GM21360 (cell line): ENCODE data around the gene PLXNA2.

Source experiments
- ATAC-seq: cut with Tn5 transposase; IDR thresholded peaks from one replicate; pipeline ENCODE4 v1.9.1; 2021; ENCODE audit warnings: mild to moderate bottlenecking, moderate library complexity; ENCODE audit not compliant: unreplicated experiment

PLXNA2 gene

DNA sequence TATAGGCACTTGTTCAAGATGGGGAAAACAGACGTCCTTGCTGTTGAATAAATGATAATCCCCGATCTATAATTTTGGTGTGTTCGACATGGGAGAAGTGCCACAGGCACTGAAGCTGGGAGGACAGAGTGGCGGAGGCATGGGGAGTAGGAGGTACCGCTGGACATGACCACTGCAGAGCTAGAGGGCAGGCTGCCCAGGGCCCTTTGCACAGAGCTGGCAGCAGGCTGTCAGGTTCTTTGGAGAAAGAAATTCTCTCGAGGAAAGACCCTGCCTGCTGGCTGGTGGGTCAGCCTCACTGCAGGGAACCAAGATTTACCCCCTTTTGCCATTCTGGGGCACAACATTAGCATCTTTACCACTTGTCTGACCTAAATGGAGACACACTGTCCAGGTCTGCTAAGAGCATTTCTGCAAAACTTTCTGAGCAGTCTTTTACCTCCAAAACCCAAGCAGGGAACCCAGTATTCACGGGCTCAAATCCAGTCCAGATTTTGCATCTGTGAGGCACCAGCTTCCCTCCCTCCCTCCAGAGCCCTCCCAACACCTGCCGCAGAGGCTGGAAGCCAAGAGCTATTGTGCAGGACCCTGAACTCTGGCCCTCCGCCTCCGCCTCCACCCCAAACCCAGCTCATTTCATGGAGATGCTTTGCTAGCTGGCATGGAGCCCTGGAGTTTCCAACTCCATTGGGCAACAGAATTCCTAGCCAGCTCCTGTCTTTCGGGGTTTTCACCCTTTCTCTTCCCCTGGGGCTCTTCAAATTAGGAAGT lies 142.3 kb downstream of the PLXNA2 start:
- ATAC-seq: no peak

DNA sequence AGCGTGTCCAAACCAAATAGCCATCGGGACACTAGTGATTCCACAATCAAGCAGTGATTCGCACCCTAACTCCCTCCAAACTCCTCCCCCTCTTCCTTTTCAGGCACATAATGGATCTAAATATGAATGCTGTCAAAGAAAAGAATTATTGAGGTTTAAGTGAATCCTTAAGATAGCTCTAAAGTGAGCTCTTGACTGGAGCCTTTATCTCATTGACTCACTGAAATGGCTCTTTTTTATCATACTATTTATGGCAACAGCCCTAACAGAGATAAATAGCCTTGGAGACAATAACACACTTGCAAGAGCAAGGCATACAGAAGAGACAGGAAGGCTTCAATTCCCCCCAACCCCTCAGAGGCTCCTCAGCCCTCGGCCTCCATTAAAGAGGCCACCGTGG lies 143.3 kb downstream of the PLXNA2 start:
- ATAC-seq: no peak

DNA sequence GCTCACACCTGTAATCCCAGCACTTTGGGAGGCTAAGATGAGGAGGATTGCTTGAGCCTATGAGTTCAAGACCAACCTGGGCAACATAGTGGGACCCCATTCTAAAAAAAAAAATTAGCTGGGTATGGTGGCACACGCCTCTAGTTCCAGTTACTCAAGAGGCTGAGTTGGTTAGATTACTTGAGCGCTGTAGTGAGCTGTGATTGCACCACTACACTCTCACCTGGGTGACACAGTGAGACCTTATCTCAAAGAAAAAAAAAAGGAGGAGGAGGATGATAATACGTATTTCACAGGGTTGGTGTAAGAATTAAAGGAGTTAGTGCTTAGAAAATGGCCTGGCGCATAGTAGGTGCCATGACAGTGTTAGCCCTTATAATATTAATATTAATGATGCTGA lies 144.1 kb downstream of the PLXNA2 start:
- no peak for ATAC-seq

DNA sequence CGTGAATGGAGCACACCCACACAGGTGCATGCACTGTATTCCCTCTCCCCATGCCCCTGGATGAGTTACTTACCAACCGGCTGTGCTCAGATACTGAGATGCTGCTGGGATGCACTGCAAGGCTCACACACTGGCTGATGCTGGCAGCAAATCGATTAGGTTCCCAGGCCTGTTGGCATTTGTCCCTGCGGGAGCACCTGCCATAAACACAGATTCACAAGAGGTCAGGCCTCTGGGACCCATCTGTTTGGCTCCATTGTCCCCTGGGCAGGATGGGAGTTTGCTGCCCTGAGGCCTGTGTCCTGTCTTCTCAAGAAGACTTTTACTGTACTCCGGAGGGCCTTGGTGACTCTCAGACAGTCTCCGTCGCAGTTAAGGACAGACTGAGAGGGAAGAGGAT lies 145.4 kb downstream of the PLXNA2 start:
- ATAC-seq: no peak

DNA sequence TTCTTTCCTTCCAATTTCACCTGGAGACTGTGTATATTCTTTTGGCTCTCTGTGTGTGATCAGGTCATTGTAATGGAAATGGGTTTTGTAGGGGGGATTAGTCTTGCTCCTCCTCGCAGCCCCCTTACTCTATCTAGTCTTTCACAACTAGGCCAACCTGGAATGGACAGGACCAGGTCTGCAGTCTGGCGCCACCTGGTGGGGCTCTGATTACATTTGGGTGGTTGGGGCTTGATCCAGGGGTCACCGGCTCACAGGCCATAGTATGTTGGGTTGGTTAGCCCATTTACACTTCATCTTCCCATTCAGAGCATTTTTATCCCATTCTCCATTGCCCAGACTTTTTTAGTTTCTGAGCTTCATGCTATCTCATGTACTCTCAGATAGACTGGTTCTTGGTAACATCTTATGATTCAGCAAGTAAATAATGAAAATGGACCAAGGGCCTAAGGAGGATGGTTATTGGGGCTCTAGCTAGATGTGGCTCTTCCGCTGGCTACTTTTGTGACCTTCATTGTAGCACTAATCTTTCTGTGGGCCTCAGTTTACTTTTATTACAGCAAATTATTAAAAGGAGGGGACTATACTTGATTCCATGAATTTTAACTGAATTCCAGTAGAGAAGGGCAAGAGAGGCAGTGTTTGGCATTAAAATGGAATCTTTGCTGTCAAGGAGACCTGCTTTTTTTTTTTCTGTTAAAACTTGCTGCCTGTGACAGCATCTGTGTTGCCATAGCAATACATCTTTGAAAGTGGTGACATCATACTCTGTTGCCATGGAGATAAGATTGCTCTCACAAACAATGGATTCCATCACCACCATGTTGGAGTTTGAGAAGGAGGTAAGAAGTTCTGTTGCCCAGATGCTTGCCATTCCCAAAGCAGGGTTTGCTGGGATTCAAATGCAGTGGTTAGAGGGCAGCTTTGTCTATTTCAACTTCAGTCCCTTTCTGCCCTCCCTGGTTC lies 150.1 kb downstream of the PLXNA2 start:
- ATAC-seq: no peak

DNA sequence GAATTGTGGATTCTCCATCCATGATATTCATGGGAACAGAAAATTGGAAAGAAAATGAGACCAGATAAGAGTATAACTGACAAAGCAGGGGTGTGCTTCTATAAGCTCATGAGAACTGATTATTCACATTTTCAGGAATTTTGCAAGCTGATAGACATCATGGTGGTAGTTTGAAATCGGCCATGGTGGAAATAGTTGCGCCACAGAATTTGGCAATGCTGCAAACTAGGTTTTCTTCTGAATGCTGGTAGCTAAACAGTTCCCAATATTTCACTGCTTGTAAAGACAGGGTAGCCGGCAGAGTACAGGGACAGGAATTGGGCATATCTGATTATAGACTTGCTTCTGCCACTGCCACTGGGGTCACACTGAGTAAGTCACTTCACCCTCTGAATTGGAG lies 151.1 kb downstream of the PLXNA2 start:
- ATAC-seq: no peak

DNA sequence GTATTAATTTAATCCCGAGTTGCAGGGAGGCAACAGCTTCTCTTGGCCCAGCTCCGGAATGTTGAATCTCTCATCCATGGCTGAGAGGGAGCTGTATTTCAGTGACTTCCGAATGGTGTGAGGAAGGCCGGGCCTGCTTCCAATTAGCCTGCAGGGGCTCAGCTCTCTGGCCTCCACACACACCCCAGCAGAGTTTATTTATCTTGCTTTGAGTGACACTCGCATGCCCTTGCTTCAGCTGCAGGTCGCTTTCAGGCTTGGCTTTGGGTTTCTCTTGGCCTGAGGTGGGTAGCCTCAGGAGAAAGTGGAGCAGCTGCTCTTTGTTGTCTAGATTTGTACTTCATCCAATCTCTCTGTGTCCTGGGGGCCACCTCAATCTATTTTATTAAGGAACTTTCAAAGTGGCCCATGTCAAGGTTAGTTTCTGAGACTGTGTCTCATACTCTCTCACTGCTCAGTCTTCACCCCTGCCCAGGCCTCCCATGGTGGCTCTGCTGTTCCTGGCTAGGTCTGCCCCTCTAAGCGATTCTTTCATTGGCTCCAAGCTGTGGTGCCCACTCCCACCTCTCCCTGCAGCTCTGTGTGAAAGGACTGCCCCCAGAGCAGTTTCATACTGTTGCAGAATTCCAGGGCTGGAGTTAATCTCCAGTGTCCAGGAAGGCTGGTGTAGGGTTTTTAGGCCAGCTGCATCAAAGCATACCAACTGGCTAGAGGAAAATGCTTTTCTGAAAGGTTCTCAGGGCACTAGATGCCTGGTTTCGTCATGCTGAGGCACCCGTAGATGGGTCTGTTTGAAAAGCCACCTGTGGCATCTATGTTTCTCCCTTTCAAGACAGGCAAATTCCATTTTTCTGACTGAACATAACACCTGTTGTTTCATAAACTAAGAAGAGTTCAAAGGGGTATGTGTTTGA lies 153.5 kb downstream of the PLXNA2 start:
- no peak for ATAC-seq

DNA sequence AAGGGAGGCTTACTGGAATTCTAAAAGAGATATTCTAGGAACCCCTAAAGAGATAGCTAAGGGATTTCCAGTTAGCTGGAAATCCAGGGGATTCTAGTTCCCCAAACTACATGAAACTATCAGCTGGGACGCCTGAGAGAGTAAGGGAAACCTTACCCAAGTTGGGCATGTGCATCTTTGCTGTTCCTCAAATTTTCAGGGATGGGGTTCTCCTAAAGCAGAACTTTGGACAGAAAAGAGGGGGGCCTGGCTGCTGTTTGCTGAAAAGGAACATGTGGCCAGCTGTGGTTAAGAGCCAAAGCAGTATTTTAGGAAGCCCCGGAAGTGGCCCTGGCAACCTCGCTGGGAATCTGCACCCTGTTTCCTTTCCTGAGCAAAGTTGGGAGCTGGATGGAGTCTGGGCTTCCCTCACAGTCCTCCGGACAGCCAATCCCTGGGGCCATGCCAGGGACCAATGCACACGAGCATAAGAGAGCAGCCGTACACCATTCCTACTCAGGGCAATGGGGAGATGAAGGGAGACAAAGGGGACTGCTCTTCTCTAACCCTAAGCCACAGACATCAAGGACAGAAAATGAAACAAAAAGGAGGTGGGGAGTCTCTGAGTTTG lies 154.3 kb downstream of the PLXNA2 start:
- ATAC-seq: no peak

DNA sequence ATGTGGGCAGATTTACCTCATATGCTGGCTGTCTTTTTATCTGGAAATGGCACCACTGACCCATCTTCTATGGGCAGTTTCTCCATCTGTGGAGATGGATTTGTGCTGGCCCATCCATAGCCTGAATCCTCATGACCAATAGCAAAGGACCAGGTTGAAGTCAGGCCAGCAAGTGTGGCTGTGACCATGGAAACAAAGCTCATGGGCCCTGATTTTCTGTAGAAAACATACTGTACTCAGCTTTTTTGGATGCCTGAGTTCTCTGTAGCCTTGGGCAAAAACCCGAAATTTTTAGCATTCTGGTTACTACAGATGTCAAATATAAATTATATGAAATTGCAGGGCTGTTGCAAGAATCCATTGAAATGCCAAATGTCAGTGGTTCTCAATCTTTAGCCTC lies 155.0 kb downstream of the PLXNA2 start:
- no peak for ATAC-seq

DNA sequence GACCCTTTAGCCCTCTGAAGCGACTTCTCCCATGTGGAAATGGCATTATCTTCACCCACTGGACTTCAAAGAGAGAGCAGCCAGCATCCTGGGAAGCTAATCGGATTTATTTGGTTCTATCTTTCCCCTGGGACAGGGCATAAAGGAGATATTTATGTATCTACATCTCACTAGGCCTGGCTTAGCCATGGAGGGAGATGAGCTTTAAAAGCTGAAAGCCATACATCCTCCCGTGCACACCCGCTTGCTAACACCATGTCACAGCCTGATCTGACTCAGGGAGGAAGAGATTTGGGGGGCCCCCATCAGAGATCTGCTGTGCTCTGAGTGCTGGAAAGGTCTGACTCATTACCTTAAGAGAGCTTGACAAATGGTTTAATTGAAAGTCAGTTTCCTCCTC lies 155.9 kb downstream of the PLXNA2 start:
- ATAC-seq: no peak

DNA sequence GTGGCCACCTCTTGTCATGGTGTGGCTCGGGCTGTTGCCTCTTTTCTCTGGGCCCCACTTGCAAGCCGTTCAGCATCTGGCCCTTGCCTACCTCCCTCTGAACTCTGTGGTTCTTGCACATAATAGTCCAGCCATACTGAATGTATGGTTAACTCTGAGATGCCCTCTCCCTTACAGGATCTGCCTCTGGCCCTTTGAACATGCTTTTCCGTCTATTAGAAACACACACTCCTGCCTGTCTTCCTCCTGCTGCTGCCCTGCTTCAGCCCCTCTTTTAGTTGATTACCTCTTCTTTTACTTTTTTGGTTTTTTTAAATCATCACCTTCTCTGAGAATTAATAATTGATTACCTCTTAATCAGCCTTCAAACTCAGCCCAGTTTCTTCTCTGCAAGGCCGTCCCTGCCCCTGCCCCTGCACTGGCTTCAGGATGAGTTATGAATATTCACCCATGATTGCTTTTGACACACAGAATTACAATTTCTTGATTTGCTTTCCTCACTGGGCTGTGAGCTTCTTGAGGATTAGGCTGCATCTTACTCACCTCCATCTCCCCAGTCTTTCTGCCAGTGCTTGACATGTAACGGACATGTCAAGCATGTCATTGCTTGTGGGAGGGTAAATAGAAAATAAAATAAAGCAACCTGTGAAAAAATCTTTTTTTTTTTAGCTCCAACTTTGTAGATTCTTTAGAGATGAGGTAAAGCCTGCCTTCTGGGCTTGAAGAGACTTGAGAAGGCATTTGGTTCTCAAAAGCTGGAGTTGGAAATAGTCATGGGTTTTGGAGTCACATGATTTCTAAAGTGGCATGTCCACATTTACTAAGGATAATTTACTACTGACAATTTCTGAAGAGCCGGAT lies 158.3 kb downstream of the PLXNA2 start:
- peak; percentile 7 for ATAC-seq

DNA sequence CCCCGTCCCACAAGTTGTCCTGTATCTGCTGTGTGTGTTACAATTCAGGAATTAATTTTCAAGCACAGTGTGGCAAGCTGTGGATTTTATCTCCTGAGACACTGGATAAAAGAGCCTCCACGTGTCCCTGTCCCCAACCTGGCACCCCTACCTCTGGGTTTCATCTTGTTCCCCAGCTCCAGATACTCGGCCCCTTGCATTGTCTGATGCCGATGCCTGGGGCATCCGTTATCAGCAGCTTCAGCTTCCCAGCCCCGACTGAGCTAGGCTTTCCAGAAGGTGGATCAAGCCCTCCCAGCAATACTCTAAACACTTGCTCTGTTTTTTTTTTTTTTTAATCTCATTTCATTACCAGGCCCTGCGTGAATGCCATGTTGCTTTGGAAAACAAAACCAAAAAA lies 159.4 kb downstream of the PLXNA2 start:
- ATAC-seq: no peak

DNA sequence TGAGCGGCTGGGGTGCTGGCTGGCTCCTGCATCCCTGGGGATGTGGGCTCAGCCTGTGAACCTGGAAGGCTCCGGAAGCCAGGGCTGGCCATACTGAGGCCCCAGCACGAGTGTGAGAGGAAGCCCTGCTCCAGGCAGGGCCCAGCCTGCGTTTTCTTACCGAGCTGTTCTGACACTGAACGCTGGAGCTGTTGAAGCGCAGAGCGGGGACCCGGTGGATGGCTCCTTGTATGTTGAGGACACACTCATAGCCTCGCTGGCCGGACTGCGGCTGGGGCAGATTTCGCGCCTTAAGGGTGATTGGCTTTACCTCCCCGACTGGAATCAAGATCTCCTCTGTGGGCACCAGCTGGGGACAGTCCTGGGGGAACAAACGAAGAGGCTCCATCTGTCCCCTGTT lies 160.0 kb downstream of the PLXNA2 start:
- ATAC-seq: no peak

DNA sequence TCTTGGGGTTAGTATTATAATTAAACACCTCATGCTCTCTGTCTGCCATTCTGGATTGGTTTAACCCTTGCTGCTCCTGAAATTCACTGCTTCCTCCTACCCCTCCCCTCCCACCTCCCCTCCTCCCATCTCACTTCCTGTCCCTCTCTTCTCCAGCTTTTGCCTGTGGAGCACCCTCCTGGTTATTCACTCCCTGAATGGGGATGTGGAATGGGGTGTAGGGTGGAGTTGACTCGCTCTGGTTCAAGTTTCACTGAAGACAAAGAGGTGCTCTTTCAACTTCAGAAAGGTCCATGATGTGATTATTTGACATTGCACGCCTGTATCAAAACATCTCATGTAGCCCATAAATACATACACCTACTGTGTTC lies 160.5 kb downstream of the PLXNA2 start:
- ATAC-seq: no peak

DNA sequence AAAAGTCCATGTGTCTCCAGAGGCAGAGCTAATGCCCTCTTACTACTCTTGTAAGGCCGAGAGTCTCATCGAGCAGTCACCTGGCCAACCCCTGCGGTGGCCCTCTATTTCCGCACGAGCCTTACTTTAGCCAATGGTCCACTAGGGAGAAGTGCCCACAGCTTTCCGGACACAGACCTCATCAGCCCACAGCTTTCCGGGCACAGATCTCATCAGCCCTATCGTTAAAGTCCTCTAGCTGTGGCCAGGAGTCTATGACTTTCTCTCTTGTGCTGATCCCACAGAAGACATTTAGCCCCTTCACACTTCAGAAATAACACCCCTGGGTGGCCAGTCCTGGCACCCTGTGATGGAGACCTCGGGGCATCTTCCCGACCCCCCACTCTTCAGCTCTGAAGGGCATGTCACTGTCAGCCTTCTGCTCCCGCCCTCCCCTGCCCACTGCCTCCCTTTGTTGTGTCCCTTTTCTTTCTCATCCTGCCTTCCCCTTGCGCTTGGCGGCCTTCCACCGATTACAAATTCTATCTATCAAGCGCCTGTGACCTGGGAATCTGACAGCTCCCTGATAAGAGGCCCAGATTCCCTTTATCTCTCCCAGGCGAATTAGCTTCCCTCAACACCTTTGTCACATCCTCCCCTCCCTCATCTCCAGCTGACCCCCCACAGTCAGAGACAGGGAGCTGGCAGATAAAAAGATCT lies 161.0 kb downstream of the PLXNA2 start:
- no peak for ATAC-seq

DNA sequence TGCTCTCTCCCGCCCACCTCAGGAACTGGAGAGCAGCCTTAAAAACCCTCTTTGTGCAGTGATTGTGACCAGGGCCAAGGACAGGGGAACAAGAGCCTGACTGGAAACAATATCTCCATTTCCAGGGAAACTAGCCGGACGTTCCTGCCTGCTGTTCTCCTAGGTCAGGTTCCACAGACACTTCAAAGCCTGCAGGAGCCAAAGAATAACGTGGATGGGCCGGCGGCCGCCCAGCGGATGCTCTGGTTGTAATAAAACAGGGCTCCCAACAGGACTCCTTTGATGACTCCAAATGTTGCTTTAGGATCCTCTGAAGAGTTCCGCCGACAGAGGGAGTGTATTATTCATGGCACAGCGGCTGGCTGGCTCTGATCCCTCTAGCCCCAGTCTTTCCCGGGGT lies 162.2 kb downstream of the PLXNA2 start:
- ATAC-seq: no peak

DNA sequence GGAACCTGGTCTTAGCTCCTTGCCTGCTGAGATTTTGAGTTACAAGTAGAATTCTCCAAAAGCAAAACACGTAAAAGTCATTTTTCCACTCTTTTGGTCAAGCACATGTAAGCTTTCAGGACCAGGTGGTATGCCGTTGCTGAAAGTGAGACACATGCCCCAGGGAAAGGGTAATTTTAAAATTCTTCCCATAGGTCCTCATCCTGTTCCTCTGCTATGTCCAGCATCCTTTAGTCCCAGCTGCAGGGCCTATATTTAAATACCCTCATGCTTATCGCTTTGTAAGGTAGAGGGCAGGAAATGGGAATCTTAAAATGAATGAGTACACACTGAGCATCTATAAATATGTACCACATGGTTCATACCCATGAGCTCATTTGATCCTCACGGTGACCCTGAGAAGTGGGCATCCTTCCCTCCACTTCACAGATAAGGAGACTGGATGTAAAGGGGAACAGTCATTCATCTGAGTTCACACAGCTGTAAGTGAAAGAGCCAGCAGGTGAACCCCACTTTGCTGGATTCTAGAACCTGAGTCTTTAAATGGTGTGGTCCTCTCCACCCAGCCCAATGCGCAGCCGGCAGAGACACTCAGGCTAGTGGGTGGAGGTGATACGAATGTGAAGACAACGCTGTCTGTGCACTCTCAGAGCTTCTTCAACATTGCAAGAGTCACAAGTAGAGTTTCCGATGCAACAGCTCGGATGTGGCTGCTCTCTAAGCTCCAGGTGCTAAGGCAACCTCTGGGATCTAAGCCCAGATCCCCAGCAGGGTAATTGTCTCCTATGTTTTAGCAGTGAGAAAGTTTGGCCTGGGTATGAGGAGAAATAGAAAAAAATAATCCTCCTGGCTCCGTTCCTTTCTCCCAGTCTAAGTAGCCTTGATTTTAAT lies 163.5 kb downstream of the PLXNA2 start:
- ATAC-seq: no peak

DNA sequence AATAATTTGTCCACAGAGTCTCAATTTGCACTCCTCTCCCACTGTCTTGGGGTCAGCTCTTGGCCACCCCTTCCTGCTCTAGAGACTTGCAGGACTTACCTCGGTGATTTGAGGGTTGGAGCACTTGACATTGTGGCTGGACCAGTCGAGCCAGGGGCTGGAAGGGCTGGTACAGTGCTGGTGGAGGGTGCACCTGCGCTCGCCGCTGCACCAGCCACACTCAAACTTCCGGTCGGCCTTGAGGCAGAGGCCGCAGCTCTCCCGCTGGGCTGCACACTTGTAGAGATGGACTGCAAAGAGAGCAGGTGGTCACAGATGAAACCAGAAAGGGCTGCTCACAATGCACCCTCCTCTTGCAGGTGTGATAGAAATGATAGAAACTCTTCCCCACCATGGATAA lies 165.0 kb downstream of the PLXNA2 start:
- no peak for ATAC-seq
